ENCODE measurements around the gene STRN4.

STRN4 gene

DNA sequence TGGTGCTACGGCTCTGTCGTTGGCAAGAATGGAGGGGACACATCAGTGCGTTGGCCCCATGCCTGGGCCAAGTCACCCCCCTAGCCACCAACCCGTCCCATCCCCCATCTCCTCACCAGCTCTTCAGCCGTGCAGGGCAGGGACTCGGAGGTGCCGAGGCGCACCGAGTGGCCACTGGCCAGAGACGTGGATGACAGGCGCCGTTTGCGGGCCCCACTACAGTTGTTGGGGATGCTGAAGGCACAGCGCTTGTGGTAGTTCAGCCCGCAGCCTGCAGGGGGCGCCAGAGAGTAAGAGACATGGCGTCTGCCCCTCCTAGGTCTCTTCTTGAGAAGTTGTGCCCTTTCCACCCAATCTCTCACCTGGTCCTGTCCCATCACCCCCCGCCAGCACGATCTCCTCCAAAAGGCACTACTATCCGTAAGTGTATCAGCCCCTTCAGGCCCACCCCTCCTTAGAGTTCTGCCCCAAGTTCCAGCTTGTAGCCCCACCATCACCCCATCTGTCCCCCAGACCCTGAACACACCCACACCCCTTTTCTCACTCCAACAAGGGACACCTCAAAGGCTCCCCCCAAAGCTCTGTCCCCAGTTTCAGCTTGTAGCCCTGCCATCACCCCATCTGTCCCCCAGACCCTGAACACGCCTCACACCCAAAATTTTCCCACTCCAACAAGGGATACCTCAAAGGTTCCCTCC, 41.7 kb downstream of the STRN4 start:
- peak; percentile 72 for DNase-seq

DNA sequence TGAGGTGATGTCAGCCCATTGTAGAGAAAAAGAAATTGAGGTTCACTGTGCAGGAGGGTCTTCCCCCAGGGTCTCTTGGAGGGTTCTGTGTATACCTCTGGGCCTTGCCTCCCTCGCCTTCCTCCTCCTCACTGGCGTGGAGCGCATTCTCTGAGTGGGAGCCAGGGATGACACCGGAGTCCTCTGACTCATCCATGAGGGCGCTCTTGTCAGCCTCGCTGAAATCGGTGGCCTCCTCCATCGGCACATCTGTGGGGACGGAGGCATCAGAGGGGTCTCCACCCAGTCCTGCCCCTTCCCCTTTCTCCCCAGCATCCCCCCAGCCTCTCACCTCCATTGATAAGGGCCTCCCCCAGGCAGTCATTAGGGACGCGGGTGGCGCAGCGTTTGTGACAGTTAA, 45.5 kb downstream of the STRN4 start:
- no peak for DNase-seq

DNA sequence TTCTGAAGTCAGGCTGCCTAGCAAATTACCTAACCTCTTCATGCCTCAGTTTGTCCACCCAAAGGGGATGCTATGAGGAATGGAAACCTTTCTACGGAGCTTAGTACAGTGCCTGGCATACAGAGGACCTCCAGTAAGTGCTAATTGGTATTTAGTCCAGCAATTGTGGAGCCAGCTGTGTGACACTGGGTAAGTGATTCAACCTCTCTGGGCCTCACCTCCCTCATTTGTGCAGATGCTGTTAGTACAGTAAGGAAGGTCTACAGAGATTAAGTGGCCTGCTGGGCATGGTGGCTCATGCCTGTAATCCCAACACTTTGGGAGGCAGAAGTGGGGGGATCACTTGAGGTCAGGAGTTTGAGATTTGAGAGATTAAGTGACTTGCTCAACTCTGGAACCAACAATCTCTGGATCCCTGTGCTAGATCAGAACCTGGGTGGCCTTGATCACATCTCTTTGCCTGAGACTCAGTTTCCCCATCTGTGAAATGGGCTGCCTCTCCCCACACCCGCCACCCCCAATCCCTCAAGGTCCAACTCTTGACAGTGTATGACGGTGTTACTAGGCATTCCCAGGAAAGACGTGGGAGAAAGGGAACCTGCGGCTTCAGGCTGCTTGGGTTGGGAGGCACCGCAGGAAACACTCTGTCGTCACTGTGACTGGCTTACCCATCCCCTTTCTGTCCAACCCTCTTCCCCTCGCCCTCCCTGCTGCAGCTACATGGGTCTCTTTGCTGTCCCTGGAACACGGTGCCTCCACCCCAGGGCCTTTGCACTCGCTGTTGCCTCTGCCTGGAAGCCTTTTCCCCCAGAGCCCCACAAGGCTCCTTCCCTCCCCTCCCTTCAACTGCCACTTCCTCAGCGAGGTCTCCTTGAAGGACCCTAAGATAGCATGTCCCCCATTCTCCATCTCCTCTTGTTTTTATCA, 47.6 kb downstream of the STRN4 start:
- DNase-seq: no peak

DNA sequence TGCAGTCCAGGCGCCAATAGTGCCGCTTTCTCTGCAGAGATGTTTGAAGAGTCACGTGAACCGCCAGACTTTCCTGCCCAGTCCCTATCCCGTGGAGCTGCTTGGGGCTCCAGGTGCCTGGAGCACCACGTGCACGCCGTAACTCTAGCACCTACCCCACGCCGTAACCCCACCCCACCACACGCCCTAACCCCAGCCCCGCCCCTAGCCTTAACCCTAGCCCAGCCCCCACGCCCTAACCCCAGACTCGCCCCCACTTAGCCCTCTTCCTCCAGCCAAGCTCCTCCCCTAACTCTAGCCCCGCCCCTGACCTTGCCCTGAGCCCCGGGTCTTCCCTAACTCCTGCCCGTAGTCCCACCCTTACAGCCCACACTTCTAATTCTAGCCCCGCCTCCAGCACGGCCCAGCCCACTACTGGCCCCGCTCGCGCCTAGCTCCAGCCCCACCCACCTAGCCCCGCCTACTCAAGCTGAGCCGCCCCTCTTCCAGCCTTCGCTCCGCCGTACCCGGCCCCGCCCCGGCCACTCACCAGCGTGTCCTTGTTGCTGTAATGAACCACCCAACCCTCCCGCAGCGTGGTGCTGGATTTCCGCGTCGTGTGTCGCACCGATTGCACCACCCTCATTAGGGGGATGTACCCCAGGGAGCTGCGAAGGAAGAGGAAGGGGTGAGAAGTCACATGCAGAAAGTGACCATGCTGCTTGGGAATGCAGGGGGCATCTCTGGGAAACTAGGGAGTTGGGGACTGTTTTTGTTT, 48.9 kb downstream of the STRN4 start:
- DNase-seq: no peak

DNA sequence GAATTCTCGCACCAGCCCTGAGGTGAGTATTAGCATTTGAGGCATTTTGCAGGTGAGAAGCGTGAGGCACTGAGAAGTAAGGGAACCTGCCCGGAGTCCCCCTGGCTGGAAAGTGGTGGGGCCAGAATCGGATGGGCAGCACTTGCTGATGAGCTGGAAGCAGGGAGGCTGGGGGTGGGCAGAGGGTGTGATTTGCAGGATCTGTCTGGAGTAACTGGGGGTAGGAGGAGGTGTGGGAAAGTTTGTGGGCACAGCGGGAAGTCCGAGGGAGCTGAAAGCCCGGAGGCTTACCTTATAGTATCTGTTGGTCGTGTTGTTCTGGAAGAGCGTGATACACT, 49.4 kb downstream of the STRN4 start:
- DNase-seq: no peak

DNA sequence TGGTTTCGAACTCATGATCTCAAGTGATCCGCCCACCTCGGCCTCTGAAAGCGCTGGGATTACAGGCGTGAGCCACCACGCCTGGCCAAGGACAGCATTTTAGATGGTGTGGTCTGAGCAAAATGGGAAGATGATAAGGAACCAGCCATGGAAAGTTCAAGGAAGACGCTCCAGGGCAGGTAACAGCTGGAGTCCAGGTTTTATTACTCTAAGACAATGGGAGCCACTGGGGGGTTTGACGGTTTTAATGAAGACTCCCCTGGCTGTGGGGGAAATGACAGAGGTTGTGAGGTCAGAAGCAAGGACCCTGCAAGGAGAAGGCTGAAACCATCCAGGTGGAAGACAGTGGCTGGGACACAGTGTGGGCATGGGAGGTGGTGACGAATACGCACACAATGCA, 50.2 kb downstream of the STRN4 start:
- no peak for DNase-seq

DNA sequence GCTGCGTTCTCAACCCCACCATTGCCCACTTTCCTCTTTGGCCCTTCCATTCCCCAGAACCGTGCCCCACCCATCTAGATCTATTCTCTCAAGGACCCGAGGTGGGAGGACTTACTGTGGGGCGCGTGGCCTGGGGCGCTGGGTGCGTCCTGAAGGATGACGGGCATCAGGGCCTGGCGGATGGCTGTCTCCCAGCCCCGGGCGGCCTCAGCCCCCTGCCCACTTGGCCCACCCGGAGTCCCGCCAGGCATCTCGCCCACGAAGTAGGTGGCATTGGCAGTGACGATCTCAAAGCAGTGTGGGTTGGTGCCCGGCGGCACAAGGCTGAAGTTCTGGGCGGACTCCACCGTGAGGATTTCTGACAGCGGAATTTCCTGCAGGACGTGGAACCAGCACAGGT, 52.5 kb downstream of the STRN4 start:
- no peak for DNase-seq

DNA sequence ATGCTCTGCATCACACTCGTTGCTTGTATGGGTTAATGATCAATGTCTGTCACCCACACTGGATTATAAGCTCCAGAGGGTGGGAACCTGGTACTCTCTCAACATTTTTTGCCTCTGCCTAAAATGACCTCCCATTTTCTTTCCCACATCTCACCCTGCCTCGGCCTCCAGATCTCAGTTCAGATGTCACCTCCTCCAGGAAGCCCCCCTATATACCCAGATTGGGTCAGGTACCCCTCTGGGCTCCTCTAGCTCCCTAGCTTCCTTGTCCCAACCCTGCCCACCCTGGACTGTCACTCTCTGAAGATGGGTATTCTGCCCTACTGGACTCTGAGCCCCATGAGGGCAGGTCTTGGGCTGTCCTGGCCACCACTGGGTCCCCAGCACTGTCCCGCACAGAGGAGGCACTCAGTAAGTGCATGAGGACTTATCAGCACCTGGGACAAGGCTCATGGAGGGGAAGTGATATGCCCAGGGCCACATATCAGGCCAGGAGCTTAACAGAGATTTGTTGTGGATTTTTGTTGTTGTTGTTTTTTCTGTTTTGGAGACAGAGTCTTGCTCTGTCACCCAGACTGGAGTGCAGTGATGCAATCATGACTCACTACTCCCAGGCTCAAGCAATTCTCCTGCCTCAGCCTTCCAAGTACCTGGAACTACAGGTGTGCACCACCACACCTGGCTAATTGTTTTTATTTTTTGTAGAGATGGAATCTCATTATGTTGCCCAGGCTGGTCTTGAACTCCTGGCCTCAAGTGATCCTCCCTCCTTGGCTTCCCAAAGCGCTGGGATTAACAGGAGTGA, 53.1 kb downstream of the STRN4 start:
- DNase-seq: no peak

DNA sequence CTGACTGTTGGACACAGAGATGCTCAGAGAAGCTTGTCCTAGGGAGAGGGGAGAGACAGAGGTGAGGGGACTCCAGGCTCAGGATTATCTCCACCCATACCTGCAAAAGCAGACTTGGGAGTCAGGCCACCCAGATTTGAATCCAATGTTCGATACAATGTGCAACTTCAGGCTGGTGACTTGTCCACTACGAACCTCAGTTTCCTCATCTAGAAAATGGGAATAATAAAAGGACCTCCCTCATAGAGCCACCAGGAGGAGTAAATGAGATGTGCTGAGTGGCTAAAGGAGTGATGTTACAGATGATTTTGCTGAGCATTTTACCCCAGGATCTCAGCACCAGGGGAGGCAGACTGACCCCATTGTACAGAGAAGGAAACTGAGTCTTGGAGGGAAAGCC, 54.3 kb downstream of the STRN4 start:
- DNase-seq: no peak

DNA sequence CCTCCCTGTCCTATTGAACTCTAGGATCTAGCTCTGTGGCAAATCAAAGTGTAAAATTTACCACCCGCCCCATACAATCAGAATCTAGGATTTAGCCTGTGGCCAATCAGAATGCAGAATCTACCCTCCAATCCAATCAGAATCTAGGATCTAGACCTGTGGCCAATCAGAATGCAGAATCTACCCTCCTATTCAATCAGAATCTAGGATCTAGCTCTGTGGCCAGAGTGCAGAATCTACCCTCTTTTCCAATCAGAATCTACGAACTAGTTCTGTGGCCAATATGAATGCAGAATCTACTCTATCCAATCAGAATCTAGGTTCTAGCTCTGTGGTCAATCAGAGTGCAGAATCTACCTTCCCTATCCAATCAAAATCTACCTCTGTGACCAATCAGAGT, 55.1 kb downstream of the STRN4 start:
- DNase-seq: no peak

DNA sequence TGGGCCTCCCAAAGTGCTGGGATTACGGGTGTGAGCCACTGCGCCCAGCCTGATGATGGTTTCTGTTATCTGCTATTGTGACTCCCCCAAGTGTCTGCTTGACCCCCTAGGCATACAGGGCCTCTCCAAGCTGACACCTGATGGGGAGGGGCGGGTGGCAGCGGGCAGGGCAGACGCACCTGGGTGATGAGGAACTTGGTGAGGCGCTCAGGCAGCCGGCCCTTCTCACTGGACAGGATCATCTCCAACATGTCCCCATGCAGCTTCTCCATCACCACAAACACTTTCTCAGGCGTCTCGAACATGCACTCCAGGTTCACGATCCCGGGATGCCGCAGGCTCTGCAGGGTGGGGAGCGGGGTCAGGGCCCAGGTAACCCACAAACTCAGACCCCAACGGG, 56.9 kb downstream of the STRN4 start:
- no peak for DNase-seq

DNA sequence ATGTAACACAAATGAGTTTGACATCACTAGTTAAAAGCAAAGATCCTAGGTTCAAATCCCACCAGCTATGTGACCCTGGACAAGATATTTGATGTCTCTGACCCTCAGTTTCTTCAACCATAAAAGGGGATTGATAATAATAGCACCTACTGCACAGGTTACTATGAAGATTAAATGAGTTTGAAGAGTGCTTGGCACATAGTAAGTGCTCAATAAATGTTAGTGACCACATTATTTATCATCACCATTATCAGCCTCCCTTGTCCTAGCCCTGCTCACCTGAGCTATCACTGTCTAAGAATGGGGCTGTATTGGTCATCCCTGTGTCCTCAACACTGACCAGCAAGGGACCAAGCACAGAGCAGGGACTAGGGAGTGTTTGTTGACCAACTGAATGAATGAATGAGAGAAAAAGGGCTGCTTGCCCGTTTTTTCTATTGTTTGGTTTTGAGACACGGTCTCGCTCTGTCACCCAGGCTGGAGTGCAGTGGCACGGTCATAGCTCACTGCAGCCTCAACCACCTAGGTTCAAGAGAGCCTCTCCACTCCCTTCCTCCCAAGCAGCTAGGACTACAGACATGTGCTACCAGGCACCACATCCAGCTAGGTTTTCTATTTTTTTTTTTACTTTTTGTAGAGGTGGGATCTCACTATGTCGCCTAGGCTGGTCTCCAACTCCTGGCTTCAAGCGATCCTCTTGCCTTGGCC, 58.7 kb downstream of the STRN4 start:
- DNase-seq: no peak

DNA sequence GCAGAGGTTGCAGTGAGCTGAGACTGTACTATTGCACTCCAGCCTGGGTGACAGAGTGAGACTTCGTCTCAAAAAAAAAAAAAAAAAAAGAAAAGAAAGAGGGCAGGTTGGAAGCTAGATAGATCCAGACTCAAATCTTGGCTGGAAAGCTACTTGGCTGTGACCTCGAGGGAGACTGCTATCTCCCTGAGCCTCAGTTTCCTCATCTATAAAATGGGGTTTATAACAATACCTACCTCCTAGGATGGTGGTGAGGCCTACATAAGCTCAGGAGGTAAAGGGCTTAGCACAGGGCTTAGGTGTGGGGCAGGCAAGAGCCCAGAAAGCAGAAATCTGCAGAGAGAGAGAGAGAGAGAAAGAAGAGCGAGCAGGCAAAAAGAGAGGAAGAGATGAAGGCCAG, 61.1 kb downstream of the STRN4 start:
- no peak for DNase-seq

DNA sequence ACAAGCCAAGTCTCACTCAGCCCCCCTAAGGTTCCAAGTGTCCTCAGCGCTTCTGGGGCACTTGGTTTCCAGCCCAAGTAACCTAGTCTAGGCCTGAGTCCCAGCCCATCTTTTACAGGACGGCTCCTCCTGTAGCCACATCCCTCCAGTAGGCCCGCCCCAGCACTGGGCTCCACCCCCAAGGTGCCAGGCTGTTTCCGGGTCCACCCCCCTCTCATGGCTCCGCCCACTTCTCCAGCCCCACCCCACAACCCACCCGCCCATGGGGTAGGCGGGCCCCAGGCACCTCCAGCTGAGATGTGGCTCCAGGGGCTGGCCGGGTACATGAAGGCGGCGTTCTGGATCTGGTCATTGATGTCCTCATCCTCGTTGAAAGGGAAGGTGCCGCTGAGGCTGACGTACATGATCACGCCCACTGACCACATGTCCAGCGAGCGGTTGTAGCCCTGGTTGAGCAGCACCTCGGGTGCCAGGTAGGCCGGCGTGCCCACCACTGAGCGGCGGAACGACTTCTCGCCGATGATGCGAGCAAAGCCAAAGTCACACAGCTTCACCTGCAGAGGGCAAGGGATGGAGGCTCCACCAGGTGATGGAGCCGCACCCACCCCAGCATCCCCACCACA, 68.0 kb downstream of the STRN4 start:
- peak; percentile 56 for DNase-seq

DNA sequence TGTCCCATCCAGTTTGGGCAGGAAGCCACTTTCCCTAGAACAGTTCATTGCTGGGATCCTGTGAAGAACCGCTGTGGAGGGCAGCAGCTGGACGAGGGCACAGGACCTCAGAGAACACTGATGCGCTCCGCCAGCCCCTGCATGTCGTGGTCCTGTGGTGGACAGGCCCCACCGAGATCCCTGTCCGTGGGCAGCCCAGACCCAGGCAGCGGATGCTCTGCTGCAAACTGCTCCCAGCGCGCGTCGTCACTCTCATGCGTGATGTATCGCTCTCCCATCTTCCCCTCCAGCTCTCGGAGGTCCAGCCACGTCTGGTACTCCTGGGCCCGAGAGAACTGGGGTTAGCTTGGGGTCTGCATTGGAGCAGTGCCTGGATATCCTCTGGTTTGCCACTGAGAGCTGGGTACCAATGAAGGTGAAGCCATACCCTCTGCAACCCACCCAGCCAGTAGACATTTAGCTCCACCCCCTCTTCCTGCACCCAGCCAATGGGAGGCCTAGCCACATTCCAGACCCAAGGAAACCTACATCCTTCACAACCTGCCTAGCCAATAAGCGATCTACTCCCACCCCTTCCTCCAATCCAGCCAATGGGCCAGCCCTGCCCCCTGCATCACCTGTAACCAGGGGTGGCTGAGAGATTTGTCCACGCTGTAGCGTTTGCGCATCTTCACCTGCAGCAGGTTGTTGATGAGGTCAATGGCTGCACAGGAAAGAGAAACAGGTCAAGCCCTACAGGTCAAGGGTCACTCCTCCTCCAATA, 71.7 kb downstream of the STRN4 start:
- DNase-seq: no peak

DNA sequence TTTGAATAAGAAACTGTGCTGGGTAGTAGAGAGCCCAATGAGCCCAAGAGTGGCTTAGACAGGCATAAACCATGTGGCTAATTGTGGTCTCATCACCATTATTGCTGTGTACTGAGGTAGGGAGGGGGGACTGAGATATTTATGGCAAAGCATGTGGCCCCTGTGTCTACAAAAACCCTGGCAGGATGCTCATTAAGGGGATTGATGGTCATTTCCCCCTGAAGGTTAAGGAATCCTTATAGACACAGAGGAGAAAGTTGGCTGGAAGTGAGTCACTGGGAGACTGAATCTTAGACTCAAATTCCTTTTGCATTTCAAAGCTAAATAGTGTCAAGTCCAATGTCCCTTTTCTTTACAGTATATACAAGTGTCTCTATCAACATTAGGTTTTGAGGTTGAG, 75.4 kb downstream of the STRN4 start:
- no peak for DNase-seq

Data from central memory CD4-positive, alpha-beta T cell (primary cell).